HEK293 (cell line): ENCODE results near the gene CCDC141.

Experiments
- CTCF ChIA-PET: fragments of 350-600 bp; formaldehyde crosslinking; extraction: SDS; loops from one replicate; lab custom pipeline; 2021; ENCODE audit warnings: antibody characterized with exemption; lab: Yijun Ruan, JAX
- POLR2A ChIA-PET: fragments of 300-600 bp; formaldehyde crosslinking; extraction: SDS; loops from one replicate; lab custom pipeline; 2020; ENCODE audit warnings: antibody characterized with exemption, inconsistent platforms; lab: Yijun Ruan, JAX
- H3K27ac ChIP-seq: fragments of 200-500 bp; sonication (Bioruptor generic); 2 replicates; pipeline ENCODE4 v1.5.1; 2014; ENCODE audit warnings: low read depth, low read length, control low read depth, inconsistent platforms; ENCODE audit errors: extremely low read depth
- H3K36me3 ChIP-seq, 2 experiments: fragments of 200-500 bp in 1 of 2; sonication (Bioruptor generic) in 1 of 2; 1 replicate in 1 of 2; 2 replicates in 1 of 2; pipeline ENCODE4 v1.5.1; 2014 to 2017; ENCODE audit warnings: inconsistent platforms in 2 of 2, low read length in 2 of 2; ENCODE audit not compliant: control insufficient read depth in 2 of 2, insufficient read depth in 1 of 2
- H3K4me1 ChIP-seq: fragments of 200-500 bp; sonication (Bioruptor generic); 2 replicates; pipeline ENCODE4 v1.5.1; 2014; ENCODE audit warnings: mild to moderate bottlenecking, low read length, inconsistent platforms; ENCODE audit not compliant: control insufficient read depth, insufficient read depth
- H3K4me3 ChIP-seq: 2 replicates; pipeline ENCODE4 v1.5.1; 2011; ENCODE audit warnings: low read depth, mild to moderate bottlenecking, control low read depth, low read length, moderate library complexity
- H3K9me3 ChIP-seq: fragments of 200-500 bp; sonication (Bioruptor generic); 2 replicates; pipeline ENCODE4 v1.5.1; 2014; ENCODE audit warnings: low read depth, low read length, inconsistent platforms; ENCODE audit not compliant: control insufficient read depth, insufficient read depth
- BCL11A ChIP-seq: fragments of 450-650 bp; formaldehyde crosslinking; IDR thresholded peaks from 2 replicates; pipeline ENCODE4 v1.5.1; 2016; ENCODE audit warnings: low read depth, missing biosample characterization, missing genetic modification characterization
- GFI1B ChIP-seq: fragments of 450-650 bp; formaldehyde crosslinking; IDR thresholded peaks from 2 replicates; pipeline ENCODE4 v1.5.1; 2016; ENCODE audit warnings: missing biosample characterization, missing genetic modification characterization
- KLF7 ChIP-seq: fragments of 450-650 bp; formaldehyde crosslinking; IDR thresholded peaks from 2 replicates; pipeline ENCODE4 v1.5.1; 2016; ENCODE audit warnings: missing biosample characterization, missing genetic modification characterization, borderline replicate concordance
- PRDM2 ChIP-seq: fragments of 450-650 bp; formaldehyde crosslinking; IDR thresholded peaks from 2 replicates; pipeline ENCODE4 v1.5.1; 2016; ENCODE audit warnings: missing biosample characterization, missing genetic modification characterization, borderline replicate concordance
- REST ChIP-seq: fragments of 450-650 bp; formaldehyde crosslinking; IDR thresholded peaks from 2 replicates; pipeline ENCODE4 v1.5.1; 2016; ENCODE audit warnings: missing biosample characterization, missing genetic modification characterization
- SP3 ChIP-seq: fragments of 450-650 bp; formaldehyde crosslinking; IDR thresholded peaks from 2 replicates; pipeline ENCODE4 v1.5.1; 2016; ENCODE audit warnings: missing biosample characterization, missing genetic modification characterization
- WT1 ChIP-seq: fragments of 450-650 bp; formaldehyde crosslinking; IDR thresholded peaks from 2 replicates; pipeline ENCODE4 v1.5.1; 2016; ENCODE audit warnings: missing biosample characterization, missing genetic modification characterization
- ZNF211 ChIP-seq: fragments of 450-650 bp; formaldehyde crosslinking; IDR thresholded peaks from 2 replicates; pipeline ENCODE4 v1.5.1; 2016; ENCODE audit warnings: low read depth, missing biosample characterization, missing genetic modification characterization
- ZNF274 ChIP-seq, 2 experiments: fragments of 200-500 bp in 1 of 2; fragments of 450-650 bp in 1 of 2; sonication (Bioruptor generic) in 1 of 2; formaldehyde crosslinking in 1 of 2; IDR thresholded peaks; 2 replicates each; pipeline versions ENCODE4 v1.5.1 to v1.6.1; 2014 to 2016; ENCODE audit warnings: borderline replicate concordance in 1 of 2, inconsistent platforms in 1 of 2, low read length in 1 of 2, missing biosample characterization in 1 of 2, missing genetic modification characterization in 1 of 2
- ZNF324 ChIP-seq: fragments of 450-650 bp; formaldehyde crosslinking; IDR thresholded peaks from 2 replicates; pipeline ENCODE4 v1.5.1; 2016; ENCODE audit warnings: missing biosample characterization, missing genetic modification characterization
- ZNF488 ChIP-seq: fragments of 450-650 bp; formaldehyde crosslinking; IDR thresholded peaks from 2 replicates; pipeline ENCODE4 v1.5.1; 2016; ENCODE audit warnings: missing biosample characterization, missing genetic modification characterization
- ZNF549 ChIP-seq: fragments of 450-650 bp; IDR thresholded peaks from 2 replicates; pipeline ENCODE4 v1.5.1; 2018; ENCODE audit warnings: missing biosample characterization, missing genetic modification characterization, mild to moderate bottlenecking, inconsistent platforms, moderate library complexity
- ZNF555 ChIP-seq: fragments of 450-650 bp; formaldehyde crosslinking; conservative IDR thresholded peaks from 2 replicates; pipeline ENCODE4 v1.5.1; 2017; ENCODE audit warnings: missing biosample characterization, mild to moderate bottlenecking, missing genetic modification characterization, inconsistent platforms
- ZNF645 ChIP-seq: fragments of 450-650 bp; formaldehyde crosslinking; IDR thresholded peaks from 2 replicates; pipeline ENCODE4; 2016; ENCODE audit warnings: missing biosample characterization, missing genetic modification characterization
- ZNF670 ChIP-seq: fragments of 450-650 bp; formaldehyde crosslinking; IDR thresholded peaks from 2 replicates; pipeline ENCODE4 v1.5.1; 2016; ENCODE audit warnings: missing biosample characterization, missing genetic modification characterization, low read depth
- ZNF76 ChIP-seq: fragments of 450-650 bp; formaldehyde crosslinking; IDR thresholded peaks from 2 replicates; pipeline ENCODE4; 2016; ENCODE audit warnings: low read depth, missing biosample characterization, missing genetic modification characterization, borderline replicate concordance
- ZNF777 ChIP-seq: fragments of 450-650 bp; formaldehyde crosslinking; IDR thresholded peaks from 2 replicates; pipeline ENCODE4 v1.5.1; 2017; ENCODE audit warnings: missing biosample characterization, missing genetic modification characterization, borderline replicate concordance
- TF ChIP-seq, protein P1 (sequence below): fragments of 450-650 bp; formaldehyde crosslinking; IDR thresholded peaks from 2 replicates; pipeline ENCODE4 v1.5.1; 2016; ENCODE audit warnings: missing biosample characterization, missing genetic modification characterization
- TF ChIP-seq, protein P2 (sequence below): fragments of 450-650 bp; IDR thresholded peaks from 2 replicates; pipeline ENCODE4 v1.5.1; 2018; ENCODE audit warnings: missing biosample characterization, mild to moderate bottlenecking, missing genetic modification characterization

Gene CCDC141

GRCh38 chr2:178886006-178886405 lies 163.9 kb downstream of the CCDC141 start:
- no peaks in the 10 kb centered on the region for H3K4me1 ChIP-seq
- CTCF ChIA-PET, result no interaction called here
- POLR2A ChIA-PET, result no interaction called here
- H3K4me3 ChIP-seq, result no peak overlapping the region
- no peaks in the 10 kb centered on the region for H3K36me3 ChIP-seq
- TF ChIP-seq ZNF324 (no peak), BCL11A (tag by site-specific recombination) (no peak), WT1 (no peak), GFI1B (no peak), ZNF549 (no peak), ZNF555 (tag by site-specific recombination) (no peak), PRDM2 (tag by site-specific recombination) (no peak), REST (tag by site-specific recombination) (no peak), ZNF274 (IDR thresholded peaks at IDR 0.05; ENCODE audit: low read length) (no peak), ZNF274 (tag by site-specific recombination; IDR thresholded peaks at IDR 0.05; ENCODE audit: borderline replicate concordance) (no peak), ZNF645 (no peak), ZNF76 (tag by site-specific recombination) (no peak), ZNF211 (tag by site-specific recombination) (no peak), ZNF488 (tag by site-specific recombination) (no peak), ZNF670 (no peak), ZNF777 (tag by site-specific recombination) (no peak), KLF7 (tag by site-specific recombination) (no peak), SP3 (tag by site-specific recombination) (no peak)
- TF ChIP-seq, protein P1, sequence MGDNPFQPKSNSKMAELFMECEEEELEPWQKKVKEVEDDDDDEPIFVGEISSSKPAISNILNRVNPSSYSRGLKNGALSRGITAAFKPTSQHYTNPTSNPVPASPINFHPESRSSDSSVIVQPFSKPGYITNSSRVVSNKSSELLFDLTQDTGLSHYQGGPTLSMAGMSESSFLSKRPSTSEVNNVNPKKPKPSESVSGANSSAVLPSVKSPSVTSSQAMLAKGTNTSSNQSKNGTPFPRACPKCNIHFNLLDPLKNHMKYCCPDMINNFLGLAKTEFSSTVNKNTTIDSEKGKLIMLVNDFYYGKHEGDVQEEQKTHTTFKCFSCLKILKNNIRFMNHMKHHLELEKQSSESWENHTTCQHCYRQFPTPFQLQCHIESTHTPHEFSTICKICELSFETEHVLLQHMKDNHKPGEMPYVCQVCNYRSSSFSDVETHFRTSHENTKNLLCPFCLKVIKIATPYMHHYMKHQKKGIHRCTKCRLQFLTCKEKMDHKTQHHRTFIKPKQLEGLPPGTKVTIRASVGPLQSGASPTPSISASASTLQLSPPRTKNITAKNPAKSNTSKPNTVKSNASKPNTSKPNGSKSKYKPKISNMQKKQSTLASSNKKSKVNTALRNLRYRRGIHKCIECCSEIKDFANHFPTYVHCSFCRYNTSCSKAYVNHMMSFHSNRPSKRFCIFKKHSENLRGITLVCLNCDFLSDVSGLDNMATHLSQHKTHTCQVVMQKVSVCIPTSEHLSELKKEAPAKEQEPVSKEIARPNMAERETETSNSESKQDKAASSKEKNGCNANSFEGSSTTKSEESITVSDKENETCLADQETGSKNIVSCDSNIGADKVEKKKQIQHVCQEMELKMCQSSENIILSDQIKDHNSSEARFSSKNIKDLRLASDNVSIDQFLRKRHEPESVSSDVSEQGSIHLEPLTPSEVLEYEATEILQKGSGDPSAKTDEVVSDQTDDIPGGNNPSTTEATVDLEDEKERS, result no peak
- TF ChIP-seq, protein P2, sequence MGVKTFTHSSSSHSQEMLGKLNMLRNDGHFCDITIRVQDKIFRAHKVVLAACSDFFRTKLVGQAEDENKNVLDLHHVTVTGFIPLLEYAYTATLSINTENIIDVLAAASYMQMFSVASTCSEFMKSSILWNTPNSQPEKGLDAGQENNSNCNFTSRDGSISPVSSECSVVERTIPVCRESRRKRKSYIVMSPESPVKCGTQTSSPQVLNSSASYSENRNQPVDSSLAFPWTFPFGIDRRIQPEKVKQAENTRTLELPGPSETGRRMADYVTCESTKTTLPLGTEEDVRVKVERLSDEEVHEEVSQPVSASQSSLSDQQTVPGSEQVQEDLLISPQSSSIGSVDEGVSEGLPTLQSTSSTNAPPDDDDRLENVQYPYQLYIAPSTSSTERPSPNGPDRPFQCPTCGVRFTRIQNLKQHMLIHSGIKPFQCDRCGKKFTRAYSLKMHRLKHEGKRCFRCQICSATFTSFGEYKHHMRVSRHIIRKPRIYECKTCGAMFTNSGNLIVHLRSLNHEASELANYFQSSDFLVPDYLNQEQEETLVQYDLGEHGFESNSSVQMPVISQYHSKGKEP (tag by site-specific recombination), result no peak
- H3K27ac ChIP-seq, result no peak overlapping the region
- no peaks in the 10 kb centered on the region for H3K9me3 ChIP-seq
